HT1080 (cell line): Measurements from ENCODE around the gene CCP110. TPM values are rescaled to one million over a fixed set of nuclear protein-coding genes. Genes with fewer than 3 reads are reported as not detected.

Source experiments
- DNase-seq: peaks from one replicate; pipeline ENCODE4 v3.0.0-alpha.2; 2015; ENCODE audit warnings: low read depth
- total RNA-seq: library from RNA; depleted of rRNA; stranded (reverse); fragments of >200 nt; shearing (Covaris generic); gene quantifications from 2 replicates; pipeline ENCODE4 v1.2.3, GENCODE V29; 2014

Gene CCP110
- total RNA-seq, 1 experiment from 2014 or later, result 17.4 TPM

GRCh38 chr16:19506965-19507364, 16.8 kb upstream of the CCP110 start:
- no peak for DNase-seq

GRCh38 chr16:19507867-19508266, 15.9 kb upstream of the CCP110 start:
- no peak for DNase-seq

- no peak for DNase-seq
These were observed 11.4 kb upstream of the CCP110 start for GRCh38 chr16:19512297-19512696.

GRCh38 chr16:19513377-19514053, 10.2 kb upstream of the CCP110 start:
- no peak for DNase-seq

- DNase-seq, result no peak
These were observed 8.0 kb upstream of the CCP110 start for GRCh38 chr16:19515757-19516156.

- DNase-seq, result peak; percentile 28
These were observed 6.2 kb upstream of the CCP110 start for GRCh38 chr16:19517424-19518089.

GRCh38 chr16:19518388-19518787, 5.4 kb upstream of the CCP110 start:
- DNase-seq, result no peak

- DNase-seq, result peak; percentile 58
These were observed 2.8 kb upstream of the CCP110 start for GRCh38 chr16:19520861-19521331.

- DNase-seq, result peak; percentile 88
These were observed 2.0 kb upstream of the CCP110 start, which contains the start of gene GDE1 for GRCh38 chr16:19521471-19522396. GDE1 (minus strand) TSS chr16:19522098; CDS start chr16:19521964, 134 bp downstream.

- no peak for DNase-seq
These were observed 1.4 kb upstream of the CCP110 start for GRCh38 chr16:19522397-19522732.

GRCh38 chr16:19522760-19523159, 982 bp upstream of the CCP110 start:
- no peak for DNase-seq

GRCh38 chr16:19523184-19523558, 571 bp upstream of the CCP110 start:
- no peak for DNase-seq

- no peak for DNase-seq
These were observed 544 bp downstream of the CCP110 start for GRCh38 chr16:19524356-19524615.

GRCh38 chr16:19524616-19525384, 1.1 kb downstream of the CCP110 start:
- no peak for DNase-seq

- no peak for DNase-seq
These were observed 1.6 kb downstream of the CCP110 start for GRCh38 chr16:19525385-19525723.

- no peak for DNase-seq
These were observed 3.4 kb downstream of the CCP110 start for GRCh38 chr16:19527161-19527560.

GRCh38 chr16:19528666-19529065, 4.9 kb downstream of the CCP110 start:
- no peak for DNase-seq

GRCh38 chr16:19532601-19533000, 8.9 kb downstream of the CCP110 start:
- DNase-seq, result no peak

- no peak for DNase-seq
These were observed 16.7 kb downstream of the CCP110 start for GRCh38 chr16:19540241-19540970.

GRCh38 chr16:19542138-19542821, 18.5 kb downstream of the CCP110 start:
- no peak for DNase-seq
